HG03469 (cell line): Measurements from ENCODE around the gene DAD1.
A peak's percentile ranks its signal among the peaks of the same experiment; 100 is the strongest.

Experiments used
- ATAC-seq: cut with Tn5 transposase; IDR thresholded peaks from one replicate; pipeline ENCODE4 v1.9.1; 2021; ENCODE audit warnings: mild to moderate bottlenecking, moderate library complexity, moderate number of reproducible peaks; ENCODE audit not compliant: unreplicated experiment

Gene DAD1

DNA sequence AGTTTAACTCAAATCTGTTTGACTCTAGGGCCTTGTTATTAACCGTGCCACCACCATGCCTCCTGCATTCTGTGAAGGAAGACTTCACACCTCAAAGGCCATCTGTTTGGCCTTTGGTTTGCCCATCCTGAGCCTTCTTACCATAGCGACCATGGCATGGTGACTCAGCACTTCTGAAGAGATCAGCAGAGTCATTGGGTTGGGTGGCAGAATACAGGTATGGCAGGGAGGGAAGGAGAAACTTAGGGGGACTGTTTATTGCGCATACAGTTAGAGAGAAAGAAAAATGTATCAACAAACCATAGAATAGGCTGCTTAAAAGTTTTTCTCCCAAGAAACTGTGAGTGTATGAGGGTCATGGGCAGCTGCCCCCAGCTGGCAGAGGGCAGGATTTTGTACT, 49.2 kb downstream of the DAD1 start:
- ATAC-seq: no peak

DNA sequence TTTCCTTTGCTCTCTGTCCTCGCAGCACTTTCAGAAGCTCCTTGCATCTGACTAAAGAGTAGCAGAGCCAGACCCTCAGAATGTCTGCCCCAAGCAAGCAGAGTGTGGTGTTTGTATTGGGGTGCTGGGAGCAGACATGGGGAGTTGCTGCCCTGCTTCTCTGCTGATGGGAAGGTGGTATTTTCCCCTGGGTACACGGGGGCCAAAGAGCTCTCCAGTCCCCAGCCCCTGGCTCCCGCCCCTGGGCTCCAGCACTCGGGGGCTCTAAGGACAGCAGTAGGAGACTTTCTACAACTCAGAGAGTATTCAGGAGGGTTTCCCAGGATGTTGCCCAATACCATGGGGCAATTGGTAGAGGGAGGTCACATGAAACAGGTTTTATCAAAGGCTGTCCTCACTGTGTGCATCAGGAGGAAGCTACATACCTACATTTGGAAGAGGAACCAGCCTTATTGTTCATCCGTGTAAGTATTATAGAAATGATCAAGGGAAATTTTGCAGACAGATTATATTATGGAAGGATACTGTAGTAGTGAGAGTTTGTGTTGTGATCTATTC, 50.3 kb downstream of the DAD1 start:
- ATAC-seq: no peak

DNA sequence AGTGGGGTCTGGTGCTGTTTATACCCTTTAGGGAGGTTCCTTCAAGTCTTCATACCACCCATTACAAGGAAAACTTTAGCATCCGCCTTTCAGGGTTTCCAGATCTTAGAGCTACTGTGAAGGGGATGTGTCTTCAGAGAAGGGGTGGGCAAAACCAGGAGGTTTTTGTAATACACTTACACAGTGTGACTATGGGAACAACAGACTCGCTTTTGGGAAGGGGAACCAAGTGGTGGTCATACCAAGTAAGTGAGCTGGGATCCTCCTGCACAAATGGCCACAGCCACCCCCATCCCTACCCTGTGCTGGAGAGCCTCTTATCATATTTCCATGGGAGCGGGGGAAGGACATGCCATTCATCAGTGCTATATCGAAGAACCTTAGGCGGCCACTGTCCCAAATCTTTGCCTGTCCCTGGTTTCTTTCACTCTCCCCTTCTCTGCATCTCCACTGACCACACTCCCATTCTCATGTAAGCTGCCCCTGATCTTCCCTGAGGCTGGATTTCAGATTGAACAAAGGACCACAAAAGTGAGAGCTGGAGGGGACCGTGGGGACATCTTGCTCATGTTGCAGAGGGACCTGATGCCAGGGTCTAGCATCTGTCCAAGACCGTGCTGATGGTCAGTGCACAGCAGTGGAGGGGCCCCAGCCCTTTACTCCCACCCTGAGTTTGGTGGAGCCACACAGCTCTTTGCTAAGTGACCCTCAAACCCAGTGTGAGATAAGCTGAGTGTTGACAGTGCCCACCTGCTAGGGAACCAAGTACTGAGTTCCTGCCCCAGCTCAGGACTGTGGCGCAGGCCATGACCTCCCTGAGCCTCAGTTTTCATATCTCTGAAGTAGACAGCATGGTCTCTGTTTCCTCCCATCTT, 51.4 kb downstream of the DAD1 start:
- no peak for ATAC-seq

DNA sequence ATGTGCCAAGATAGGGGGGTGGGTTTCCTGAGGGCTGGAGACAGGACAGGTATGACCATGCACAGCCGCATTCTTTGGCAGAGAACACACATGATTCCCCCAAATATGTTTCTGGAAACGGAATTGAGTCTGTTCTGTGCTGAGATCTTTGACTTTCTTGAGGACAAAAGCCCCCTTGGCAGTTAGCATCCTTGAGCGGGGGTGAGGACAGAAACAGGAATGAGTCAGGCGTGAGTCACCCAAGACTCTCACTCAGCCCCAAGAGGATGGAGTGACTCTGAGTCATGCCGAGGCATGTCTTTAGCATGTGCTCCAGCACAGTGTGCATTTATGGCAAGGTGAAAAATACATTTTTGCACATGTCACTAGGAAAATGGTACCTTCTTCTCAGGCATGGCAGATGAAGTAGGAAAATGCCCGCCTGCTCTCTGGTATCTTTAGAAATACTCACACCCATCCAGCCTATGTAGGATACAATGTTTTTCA, 52.1 kb downstream of the DAD1 start:
- peak; percentile 63 for ATAC-seq

DNA sequence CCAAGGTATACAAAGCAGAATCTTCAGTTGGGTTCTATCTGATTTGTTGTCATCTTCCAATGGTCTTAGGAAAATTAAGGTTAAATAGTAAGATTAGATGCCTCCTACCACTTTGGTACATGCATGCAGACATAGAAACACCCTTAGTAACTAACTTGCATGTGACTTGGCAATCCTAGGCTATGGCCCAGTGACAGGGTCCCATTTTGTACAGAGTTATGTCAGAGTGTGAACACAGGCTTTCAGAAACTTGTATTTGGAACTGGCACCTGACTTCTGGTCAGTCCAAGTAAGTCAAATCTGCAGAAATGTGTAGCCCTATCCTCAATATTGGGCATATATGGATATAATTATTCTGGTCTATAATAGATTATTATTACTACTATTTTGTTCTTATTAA, 53.1 kb downstream of the DAD1 start:
- ATAC-seq: no peak

DNA sequence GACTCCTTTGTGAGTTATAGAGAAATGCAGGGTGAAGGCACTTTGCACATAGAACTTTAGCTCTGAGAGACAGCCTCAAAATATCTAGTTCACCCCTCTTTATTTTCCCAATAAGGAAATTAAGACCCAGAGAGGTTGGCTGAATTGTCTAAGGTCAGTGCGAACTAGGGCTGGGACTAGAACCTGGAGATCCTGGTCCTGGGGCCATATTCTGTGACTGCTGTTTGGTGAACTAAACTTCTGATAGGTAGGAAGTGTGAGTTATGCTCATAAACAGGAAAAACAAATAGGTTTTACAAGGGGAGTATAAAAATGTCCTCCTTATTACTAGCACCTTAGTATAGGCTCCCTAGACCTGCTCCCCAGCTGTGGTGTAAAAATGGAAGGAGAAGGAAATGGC, 53.9 kb downstream of the DAD1 start:
- ATAC-seq: no peak

DNA sequence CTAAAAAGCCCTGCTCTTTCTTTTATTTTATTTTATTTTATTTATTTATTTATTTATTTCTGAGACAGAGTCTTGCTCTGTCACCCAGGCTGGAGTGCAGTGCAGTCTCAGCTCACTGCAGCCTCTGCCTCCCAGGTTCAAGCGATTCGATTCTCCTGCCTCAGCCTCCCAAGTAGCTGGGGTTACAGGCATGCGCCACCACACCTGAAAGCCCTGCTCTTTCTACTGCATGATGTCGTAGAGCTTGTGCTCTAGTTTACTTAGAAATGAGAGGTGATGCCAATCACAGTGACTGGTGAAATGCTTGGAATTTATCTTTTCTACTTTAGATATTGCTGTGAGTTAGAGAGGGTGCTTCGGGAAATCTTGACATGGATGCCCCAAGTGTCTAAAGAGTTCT, 54.5 kb downstream of the DAD1 start:
- no peak for ATAC-seq

DNA sequence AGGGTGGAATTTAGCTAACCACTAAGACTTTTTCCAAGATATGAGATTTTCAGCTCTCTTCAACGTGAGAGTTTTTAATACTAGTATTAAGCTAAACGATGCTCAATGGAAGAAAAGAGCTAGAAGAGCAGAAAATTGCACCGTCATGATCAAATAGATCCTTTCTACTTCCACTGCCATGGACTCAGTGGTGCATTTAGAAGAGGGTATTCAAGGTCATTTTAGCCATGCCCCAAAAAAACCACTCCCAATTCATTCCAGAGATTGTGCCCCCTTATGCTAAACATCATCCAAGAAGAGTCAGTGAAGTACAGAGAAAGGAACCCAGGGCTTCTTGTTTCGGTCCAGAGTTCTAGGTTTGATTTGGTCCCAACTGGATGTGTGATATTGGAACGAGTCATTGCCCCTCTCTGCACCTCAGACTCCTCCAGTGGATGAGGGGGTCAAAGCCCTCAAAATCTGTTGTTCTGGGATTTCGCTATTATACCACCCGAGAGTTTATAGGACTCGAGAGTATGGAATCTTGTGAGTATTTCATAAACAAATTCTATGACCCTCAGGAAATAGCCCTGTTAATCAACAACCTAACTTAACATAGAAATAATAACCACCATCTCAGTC, 55.2 kb downstream of the DAD1 start:
- ATAC-seq: no peak

DNA sequence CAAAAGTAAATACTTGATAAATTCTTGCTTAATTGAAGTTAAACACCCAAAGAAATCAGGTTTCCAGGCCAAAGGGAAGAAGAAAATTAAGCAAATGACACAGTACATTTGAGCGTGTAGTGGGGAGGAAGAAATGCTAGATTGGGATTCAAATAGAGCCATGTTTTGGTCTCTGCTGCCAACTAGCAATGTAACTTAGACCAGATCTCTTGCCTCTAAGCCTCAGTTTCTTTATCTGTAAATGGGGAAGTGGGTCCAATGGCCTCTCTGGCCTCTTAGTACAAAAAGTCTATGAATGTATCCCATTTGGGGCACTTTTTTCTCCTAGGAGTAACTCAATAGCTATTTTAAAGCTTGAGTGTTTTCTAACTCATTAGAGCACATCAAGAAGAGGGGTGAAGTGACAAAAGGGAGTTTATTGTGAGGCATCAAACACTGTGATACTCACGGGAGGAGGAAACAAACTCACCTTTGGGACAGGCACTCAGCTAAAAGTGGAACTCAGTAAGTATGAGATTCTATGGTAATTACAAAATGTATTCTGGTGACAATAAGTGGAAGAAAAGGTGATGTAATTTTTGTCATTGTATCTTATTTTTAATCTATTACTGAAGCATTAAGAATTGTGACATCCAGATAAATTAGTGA, 55.8 kb downstream of the DAD1 start:
- no peak for ATAC-seq

DNA sequence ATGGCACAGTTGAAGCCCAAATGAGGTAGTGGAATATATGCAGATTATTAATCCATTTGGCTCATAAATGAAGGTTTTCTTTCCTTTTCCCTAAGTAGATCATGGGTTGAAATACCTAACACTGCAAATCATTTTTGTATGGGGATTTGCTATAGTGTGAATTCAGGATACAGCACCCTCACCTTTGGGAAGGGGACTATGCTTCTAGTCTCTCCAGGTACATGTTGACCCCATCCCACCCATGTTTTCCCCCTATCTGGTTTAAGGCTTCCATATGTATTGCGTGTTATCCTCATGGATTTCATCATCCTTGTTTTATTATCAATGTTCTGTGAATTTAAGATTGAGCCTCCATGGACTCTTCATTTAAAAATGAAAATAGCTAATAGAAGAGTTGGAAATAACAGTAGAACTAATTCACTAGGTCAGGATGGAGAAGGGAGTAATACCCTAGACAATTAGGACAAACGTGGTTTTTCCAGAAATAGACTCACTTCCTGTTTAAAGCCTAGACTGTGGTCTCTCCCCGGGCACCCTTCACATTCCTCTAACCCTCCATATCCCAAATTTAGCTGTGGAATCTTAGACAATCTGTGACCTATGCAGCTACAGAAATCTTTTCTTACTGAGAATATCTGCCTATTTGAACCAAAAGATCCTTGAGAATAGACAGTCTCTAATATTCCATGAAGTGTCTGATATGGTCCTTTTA, 56.5 kb downstream of the DAD1 start:
- ATAC-seq: no peak

DNA sequence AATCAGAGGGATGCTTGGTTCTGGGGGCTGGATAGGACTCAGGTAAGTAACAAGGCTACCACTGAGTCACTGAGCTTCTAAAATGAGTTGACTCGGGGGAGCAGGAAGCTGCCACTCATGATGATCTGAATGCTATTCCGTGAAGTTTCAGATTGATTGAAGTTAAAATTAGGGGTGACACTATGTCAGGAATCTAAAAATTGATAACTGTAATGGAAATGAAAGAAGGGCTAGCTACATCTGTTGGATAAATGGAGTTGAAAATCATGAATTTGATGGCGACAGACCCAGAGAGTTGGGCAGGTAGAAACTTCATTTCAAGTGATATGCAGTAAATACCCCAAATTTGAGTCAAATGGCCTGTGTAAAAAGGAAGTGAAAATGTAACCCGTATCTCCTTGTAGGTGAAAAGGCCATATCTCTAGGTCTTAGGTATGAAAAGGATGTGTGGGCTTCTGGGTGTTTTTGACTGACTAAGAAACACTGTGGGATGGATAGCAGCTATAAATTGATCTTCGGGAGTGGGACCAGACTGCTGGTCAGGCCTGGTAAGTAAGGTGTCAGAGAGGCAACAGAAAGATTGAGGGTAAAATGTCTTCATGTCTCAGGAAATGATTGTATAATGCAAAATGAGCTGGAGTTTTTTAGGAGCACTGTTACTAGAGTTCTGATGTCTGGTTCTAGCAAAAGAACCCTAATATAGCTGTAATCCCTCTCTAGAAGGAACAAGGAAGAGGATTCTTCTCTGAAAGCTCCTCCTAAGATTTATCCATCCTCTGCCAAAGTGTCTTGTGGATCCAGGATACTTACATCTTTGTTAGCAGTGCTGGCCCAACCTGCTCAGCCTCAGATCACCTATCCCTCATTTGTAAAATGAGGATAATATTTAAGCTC, 57.3 kb downstream of the DAD1 start:
- peak; percentile 51 for ATAC-seq

DNA sequence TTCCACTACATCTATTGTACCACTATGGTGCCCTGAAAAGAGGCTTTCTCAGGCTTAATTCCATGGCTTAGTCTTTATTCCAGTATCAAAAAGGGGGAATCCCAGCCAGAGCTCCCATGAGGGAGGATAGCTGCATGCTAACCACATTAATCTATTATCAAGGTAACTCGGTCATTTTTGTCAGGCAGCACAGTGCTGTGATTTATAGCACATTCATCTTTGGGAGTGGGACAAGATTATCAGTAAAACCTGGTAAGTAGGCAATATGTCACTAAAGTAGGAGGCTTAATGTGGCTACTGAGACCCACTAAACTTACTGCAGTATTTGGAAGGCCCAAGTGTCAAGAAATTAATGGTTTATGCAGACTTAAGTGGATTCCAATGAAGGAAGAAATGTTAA, 58.9 kb downstream of the DAD1 start:
- no peak for ATAC-seq

DNA sequence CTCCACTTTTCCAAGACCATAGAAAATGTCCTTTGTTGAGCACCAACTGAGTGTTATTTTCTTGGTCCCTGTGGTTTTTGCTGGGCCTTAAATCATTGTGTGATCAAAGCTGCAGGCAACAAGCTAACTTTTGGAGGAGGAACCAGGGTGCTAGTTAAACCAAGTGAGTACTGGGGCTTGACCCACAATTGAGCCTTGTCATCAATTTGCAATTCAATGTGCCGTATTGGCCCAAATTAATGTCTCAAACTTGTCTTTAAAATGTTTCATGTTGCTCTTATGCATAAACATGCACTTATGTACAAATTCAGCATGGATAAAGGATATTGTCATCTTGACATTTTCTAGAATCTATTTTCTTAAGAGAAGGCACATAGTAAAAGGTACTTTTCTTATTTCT, 62.3 kb downstream of the DAD1 start:
- no peak for ATAC-seq

DNA sequence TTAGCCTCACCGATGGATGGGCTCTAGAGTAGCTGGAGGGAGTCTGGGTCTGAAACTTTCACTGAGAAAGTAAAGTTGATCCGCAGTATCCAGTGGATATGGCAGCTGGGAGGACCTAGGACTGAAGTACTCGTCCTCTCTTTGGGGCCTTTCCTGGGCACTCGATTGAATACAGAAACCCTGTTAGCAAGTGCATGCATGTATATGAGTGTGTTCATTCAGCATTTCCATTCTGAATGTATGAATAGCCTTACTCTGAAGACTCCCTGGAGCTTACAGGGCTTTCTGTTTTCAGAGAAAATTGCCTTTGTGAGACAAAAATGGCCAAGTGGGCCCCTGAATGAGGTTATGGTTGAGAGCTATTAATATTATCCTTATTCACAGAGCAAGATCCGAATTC, 62.8 kb downstream of the DAD1 start:
- no peak for ATAC-seq

DNA sequence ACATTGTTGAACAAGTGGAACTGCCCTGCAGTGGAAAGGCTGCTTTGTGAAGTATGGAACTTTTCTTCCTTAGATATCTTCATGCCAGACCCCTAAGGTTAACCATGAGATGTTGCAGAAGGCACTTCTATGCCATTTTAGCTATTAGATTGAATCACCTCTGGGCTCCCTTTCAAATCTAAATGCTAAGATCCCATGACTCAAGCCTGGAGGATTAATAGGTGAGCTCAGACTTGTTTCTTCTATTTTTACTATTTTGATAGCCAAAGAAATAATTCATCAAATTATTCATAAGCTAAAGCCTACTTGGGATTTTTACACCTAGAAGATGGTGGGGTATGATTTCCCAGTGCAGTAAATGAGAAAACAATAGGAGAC, 64.3 kb downstream of the DAD1 start:
- no peak for ATAC-seq

DNA sequence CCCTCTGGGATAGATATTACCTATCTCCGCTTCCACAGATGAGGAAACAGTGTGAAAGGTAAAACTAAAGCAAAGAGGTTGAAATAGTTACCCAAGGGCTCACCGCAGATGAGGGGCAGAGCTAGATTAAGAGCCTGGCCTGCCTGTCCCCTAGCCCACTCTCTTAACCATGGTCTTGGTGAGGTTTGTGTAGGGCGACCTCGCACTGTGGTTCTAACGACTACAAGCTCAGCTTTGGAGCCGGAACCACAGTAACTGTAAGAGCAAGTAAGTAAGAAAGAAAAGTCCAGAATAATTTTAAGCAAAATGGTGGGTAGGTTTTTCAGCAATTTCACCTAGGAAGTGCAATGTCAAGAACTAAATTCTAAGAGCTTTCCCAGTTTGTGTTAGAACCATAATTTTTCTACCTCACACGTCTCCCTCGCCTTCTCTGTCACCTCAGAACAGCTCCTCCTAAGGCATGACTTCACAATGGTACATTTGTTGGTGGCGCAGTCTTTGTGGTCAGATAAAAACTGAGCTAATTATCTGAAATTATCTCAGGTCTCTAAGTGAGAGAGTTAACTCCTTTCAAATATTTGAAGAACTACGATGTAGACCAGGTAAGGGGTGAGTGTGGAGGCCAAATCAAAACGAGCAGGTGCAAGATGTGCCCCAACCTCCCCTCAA, 64.8 kb downstream of the DAD1 start:
- no peak for ATAC-seq

DNA sequence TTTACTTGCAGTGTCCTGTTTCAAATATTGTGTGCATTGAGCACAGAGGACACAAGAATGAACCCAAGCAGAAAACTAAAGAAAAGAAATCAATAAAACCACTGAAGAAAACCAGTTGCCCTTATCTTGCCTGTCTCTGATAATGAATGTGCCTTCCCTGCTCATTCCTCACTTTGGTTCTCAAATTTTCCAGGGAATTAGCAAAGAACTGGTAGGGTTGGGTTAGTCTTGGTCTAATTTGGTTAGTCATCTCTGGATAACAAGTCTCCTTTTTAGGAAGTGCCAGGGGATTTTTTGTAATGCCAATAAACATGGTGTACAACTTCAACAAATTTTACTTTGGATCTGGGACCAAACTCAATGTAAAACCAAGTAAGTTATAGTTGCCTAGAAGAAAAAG, 65.7 kb downstream of the DAD1 start:
- no peak for ATAC-seq

DNA sequence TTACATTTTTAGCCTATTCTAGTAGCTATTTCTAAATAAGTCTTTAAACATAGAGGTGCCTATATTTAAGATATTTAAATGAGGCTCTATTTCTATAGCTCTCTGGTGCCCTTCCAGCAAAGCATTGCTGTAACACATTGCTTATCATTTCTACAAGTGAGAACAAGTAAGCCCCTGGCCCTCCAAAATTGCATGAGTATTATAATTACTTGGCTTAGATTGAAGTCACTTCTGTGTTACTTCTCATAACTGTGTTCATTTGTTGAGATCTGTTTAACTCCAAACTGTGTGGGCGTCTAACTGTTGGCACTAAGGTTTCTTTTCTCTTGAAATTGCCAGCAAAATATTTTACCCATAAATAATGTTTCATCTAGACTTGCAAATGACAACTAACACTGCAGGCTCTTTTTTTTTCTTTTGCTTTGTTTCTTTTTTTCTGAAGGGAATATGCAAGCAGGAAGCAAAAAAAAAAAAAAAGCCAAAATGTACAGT, 66.5 kb downstream of the DAD1 start:
- ATAC-seq: no peak
